OCI-LY3 (cell line): Measurements from ENCODE around the gene LHB.
"Not testable (repeated sequence)": the region's sequence is repeated elsewhere in the genome, so short reads cannot be mapped to it uniquely, and the experiment has no call there.

Experiments
- H2AFZ ChIP-seq: fragments of 200-600, 300-600 bp; shearing (Covaris generic); 2 replicates; pipeline ENCODE4 v1.6.0; 2014; ENCODE audit warnings: antibody characterized with exemption, low read depth, low read length
- H3K27ac ChIP-seq: fragments of 200-600, 300-600 bp; sonication (generic); 2 replicates; pipeline ENCODE4 v1.5.1; 2014; ENCODE audit warnings: mild to moderate bottlenecking, low read length, moderate library complexity, mixed read lengths
- H3K27me3 ChIP-seq: fragments of 200-600, 300-600 bp; sonication (generic); 2 replicates; pipeline ENCODE4 v1.6.1; 2014; ENCODE audit warnings: low read depth, low read length, mixed read lengths
- H3K36me3 ChIP-seq: fragments of 200-600, 300-600 bp; sonication (generic); replicated peaks from 2 replicates; pipeline ENCODE3; 2014; ENCODE audit warnings: low read depth, low read length, mixed read lengths
- H3K4me1 ChIP-seq: fragments of 300-600, 200-600 bp; sonication (generic); 2 replicates; pipeline ENCODE4 v1.6.1; 2014; ENCODE audit warnings: low read length, mixed read lengths
- H3K4me2 ChIP-seq: fragments of 200-600, 300-600 bp; sonication (generic); 2 replicates; pipeline ENCODE4 v1.6.1; 2014; ENCODE audit warnings: low read length, mixed read lengths
- H3K4me3 ChIP-seq: fragments of 300-600, 200-600 bp; sonication (generic); 2 replicates; pipeline ENCODE4 v1.5.1; 2014; ENCODE audit warnings: antibody characterized with exemption, mild to moderate bottlenecking, low read length, moderate library complexity
- H3K79me2 ChIP-seq: fragments of 300-600, 200-600 bp; shearing (Covaris generic); 2 replicates; pipeline ENCODE4 v1.6.1; 2014; ENCODE audit warnings: mild to moderate bottlenecking, low read length, mixed read lengths
- H3K9ac ChIP-seq: fragments of 300-600, 200-600 bp; shearing (Covaris generic); 2 replicates; pipeline ENCODE4 v1.6.0; 2014; ENCODE audit warnings: mild to moderate bottlenecking, low read length, moderate library complexity
- H3K9me3 ChIP-seq: fragments of 200-600, 300-600 bp; shearing (Covaris generic); 2 replicates; pipeline ENCODE4 v1.6.1; 2014; ENCODE audit warnings: low read length, mixed read lengths; ENCODE audit not compliant: insufficient read depth
- H4K20me1 ChIP-seq: fragments of 200-600, 300-600 bp; sonication (generic); 2 replicates; pipeline ENCODE4 v1.6.1; 2016; ENCODE audit warnings: low read length, mixed read lengths; ENCODE audit not compliant: insufficient read depth
- TF ChIP-seq, protein P1 (sequence below): fragments of 200-600, 300-600 bp; sonication (generic); IDR thresholded peaks from 2 replicates; pipeline ENCODE4 v1.5.1; 2014; ENCODE audit warnings: antibody characterized with exemption, low read length, low read depth

The LHB gene

GRCh38 chr19:49031642-49032301 lies 14.9 kb upstream of the LHB start, which contains the start of gene CGB2:
Gene CGB2, plus strand, starts transcription at chr19:49031890. Its CDS starts 206 bp downstream, at chr19:49032096.
- not testable (repeated sequence) for H4K20me1 ChIP-seq, H3K4me1 ChIP-seq, H3K27me3 ChIP-seq, H3K9ac ChIP-seq, H3K9me3 ChIP-seq, H3K79me2 ChIP-seq, H3K27ac ChIP-seq, H2AFZ ChIP-seq, H3K4me2 ChIP-seq, H3K4me3 ChIP-seq, H3K36me3 ChIP-seq
- TF ChIP-seq, protein P1, sequence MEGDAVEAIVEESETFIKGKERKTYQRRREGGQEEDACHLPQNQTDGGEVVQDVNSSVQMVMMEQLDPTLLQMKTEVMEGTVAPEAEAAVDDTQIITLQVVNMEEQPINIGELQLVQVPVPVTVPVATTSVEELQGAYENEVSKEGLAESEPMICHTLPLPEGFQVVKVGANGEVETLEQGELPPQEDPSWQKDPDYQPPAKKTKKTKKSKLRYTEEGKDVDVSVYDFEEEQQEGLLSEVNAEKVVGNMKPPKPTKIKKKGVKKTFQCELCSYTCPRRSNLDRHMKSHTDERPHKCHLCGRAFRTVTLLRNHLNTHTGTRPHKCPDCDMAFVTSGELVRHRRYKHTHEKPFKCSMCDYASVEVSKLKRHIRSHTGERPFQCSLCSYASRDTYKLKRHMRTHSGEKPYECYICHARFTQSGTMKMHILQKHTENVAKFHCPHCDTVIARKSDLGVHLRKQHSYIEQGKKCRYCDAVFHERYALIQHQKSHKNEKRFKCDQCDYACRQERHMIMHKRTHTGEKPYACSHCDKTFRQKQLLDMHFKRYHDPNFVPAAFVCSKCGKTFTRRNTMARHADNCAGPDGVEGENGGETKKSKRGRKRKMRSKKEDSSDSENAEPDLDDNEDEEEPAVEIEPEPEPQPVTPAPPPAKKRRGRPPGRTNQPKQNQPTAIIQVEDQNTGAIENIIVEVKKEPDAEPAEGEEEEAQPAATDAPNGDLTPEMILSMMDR, result peak; percentile 32

- not testable (repeated sequence) for H3K4me1 ChIP-seq, H3K36me3 ChIP-seq, H3K27ac ChIP-seq, H3K4me2 ChIP-seq, H3K9ac ChIP-seq, H3K9me3 ChIP-seq, H2AFZ ChIP-seq, H4K20me1 ChIP-seq, H3K4me3 ChIP-seq, H3K27me3 ChIP-seq, H3K79me2 ChIP-seq
Observed at GRCh38 chr19:49030323-49030722, 13.4 kb upstream of the LHB start.

- H4K20me1 ChIP-seq, H3K4me3 ChIP-seq, H3K27ac ChIP-seq, H3K9ac ChIP-seq, H3K27me3 ChIP-seq, H3K79me2 ChIP-seq, H3K4me2 ChIP-seq, H3K4me1 ChIP-seq, H2AFZ ChIP-seq, H3K9me3 ChIP-seq, H3K36me3 ChIP-seq: not testable (repeated sequence)
Observed at GRCh38 chr19:49029749-49030148, 12.9 kb upstream of the LHB start.

- H4K20me1 ChIP-seq, H3K9ac ChIP-seq, H3K36me3 ChIP-seq, H3K4me3 ChIP-seq, H3K4me2 ChIP-seq, H3K27ac ChIP-seq, H3K9me3 ChIP-seq, H3K79me2 ChIP-seq, H3K4me1 ChIP-seq, H3K27me3 ChIP-seq, H2AFZ ChIP-seq: not testable (repeated sequence)
Observed at GRCh38 chr19:49028686-49029085, 11.8 kb upstream of the LHB start.

GRCh38 chr19:49025599-49025998 lies 8.7 kb upstream of the LHB start:
- H3K9me3 ChIP-seq, H3K27ac ChIP-seq, H3K4me2 ChIP-seq, H2AFZ ChIP-seq, H3K36me3 ChIP-seq, H3K79me2 ChIP-seq, H3K4me1 ChIP-seq, H3K4me3 ChIP-seq, H3K27me3 ChIP-seq, H3K9ac ChIP-seq, H4K20me1 ChIP-seq: not testable (repeated sequence)

- not testable (repeated sequence) for H3K4me3 ChIP-seq, H3K36me3 ChIP-seq
Observed at GRCh38 chr19:49025088-49025487, 8.2 kb upstream of the LHB start.

GRCh38 chr19:49024233-49024632 lies 7.3 kb upstream of the LHB start, which contains the start of gene CGB3:
Gene CGB3, minus strand, starts transcription at chr19:49024333. Its CDS starts 362 bp downstream, at chr19:49023971.
- H2AFZ ChIP-seq, H3K9me3 ChIP-seq, H3K36me3 ChIP-seq: not testable (repeated sequence)

More at GRCh38 chr19:49025088-49025487, 8.2 kb upstream of the LHB start:
- not testable (repeated sequence) for H2AFZ ChIP-seq, H3K27ac ChIP-seq, H3K9me3 ChIP-seq, H3K27me3 ChIP-seq, H4K20me1 ChIP-seq, H3K9ac ChIP-seq, H3K4me2 ChIP-seq, H3K79me2 ChIP-seq
- H3K4me1 ChIP-seq, result peaks cover 10% of the 10 kb centered on the region

More at GRCh38 chr19:49024233-49024632, 7.3 kb upstream of the LHB start, which contains the start of gene CGB3:
- H3K4me2 ChIP-seq, H3K4me3 ChIP-seq, H3K9ac ChIP-seq, H3K27ac ChIP-seq, H3K79me2 ChIP-seq, H3K27me3 ChIP-seq, H4K20me1 ChIP-seq: not testable (repeated sequence)
- H3K4me1 ChIP-seq, result peaks cover 10% of the 10 kb centered on the region
